ENCODE results near the gene EYA2. TPM values are rescaled to one million over a fixed set of nuclear protein-coding genes. Genes with fewer than 3 reads are reported as not detected.

Gene EYA2
- total RNA-seq, 1 experiment from 2014 or later, result 0.74 TPM

DNA sequence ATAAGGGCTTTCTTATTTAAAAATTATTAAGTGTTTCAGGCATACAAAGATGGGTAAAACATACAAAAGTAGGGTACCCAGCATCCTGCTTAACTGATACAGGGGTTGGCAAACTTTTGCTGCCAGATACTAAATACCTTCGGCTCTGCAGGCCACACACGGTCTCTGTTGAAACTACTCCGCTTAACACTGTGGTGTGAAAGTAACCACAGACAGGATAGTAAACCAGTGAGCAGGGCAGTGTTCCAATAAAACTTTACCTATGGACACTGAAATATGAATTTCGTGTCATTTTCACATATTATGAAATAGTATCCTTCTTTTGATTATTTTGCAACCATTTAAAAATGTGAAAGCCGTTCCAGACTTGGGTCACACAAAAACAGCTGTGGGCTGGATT lies 92.4 kb downstream of the EYA2 start:
- no peak overlapping the region for H3K23ac ChIP-seq (ENCODE audit: insufficient read length, low read depth, low read length)
- no peak overlapping the region for H3K4me2 ChIP-seq (ENCODE audit: insufficient read depth, insufficient read length, low read length)
- H3K27ac ChIP-seq (ENCODE audit: insufficient read length, low read depth, low read length), result no peak overlapping the region
- H3K9ac ChIP-seq (ENCODE audit: extremely low read depth, insufficient read length, low read length), result no peak overlapping the region
- Mint-ChIP-seq H3K9me3 (peaks cover 10 to 12% of the 10 kb centered on the region in 2 experiments), H3K4me1 (peaks cover 23 to 28% of the 10 kb centered on the region in 2 experiments), H3K27me3 (ENCODE audit: low read depth) (peaks cover 1% of the 10 kb centered on the region; the same call in 1 of the 2 replicates), H3K27ac (no peak overlapping the region), H3K4me3 (no peak overlapping the region), H3K36me3 (ENCODE audit: insufficient read depth in 1 of 3, low read depth in 3 of 3) (peaks cover 0 to 10% (median 2%) of the 10 kb centered on the region in 3 experiments; a peak in 3 of 7 replicates)
- no peak overlapping the region for H4K91ac ChIP-seq (ENCODE audit: insufficient read length, low read depth, low read length)
- no peak overlapping the region for H3K18ac ChIP-seq (ENCODE audit: insufficient read length, low read depth, low read length)
- no CpG with 5 or more reads among the region's 5 CpGs for WGBS (ENCODE audit: extremely low coverage, insufficient read length, low lambda C conversion rate)
- H2AFZ ChIP-seq (ENCODE audit: low read length), result no peak overlapping the region
- no peak overlapping the region for H2BK20ac ChIP-seq (ENCODE audit: low read depth, low read length, poor library complexity, severe bottlenecking)
- no peak overlapping the region for H4K5ac ChIP-seq (ENCODE audit: insufficient read length, low read depth, low read length)
- no peaks in the 10 kb centered on the region for H4K20me1 ChIP-seq (ENCODE audit: control insufficient read depth, insufficient read depth, insufficient read length)
- no peak overlapping the region for H3T11ph ChIP-seq (ENCODE audit: low read length)
- no peak overlapping the region for H4K8ac ChIP-seq (replicated peaks; ENCODE audit: insufficient read length, low read depth, low read length)
- no peak overlapping the region for H2BK120ac ChIP-seq (ENCODE audit: low read depth, low read length, poor library complexity, severe bottlenecking)
- no peak overlapping the region for H2AK5ac ChIP-seq (ENCODE audit: insufficient read length, low read length)
- no peak overlapping the region for H3K4ac ChIP-seq (ENCODE audit: low read depth, low read length)
- TF ChIP-seq, protein P1, sequence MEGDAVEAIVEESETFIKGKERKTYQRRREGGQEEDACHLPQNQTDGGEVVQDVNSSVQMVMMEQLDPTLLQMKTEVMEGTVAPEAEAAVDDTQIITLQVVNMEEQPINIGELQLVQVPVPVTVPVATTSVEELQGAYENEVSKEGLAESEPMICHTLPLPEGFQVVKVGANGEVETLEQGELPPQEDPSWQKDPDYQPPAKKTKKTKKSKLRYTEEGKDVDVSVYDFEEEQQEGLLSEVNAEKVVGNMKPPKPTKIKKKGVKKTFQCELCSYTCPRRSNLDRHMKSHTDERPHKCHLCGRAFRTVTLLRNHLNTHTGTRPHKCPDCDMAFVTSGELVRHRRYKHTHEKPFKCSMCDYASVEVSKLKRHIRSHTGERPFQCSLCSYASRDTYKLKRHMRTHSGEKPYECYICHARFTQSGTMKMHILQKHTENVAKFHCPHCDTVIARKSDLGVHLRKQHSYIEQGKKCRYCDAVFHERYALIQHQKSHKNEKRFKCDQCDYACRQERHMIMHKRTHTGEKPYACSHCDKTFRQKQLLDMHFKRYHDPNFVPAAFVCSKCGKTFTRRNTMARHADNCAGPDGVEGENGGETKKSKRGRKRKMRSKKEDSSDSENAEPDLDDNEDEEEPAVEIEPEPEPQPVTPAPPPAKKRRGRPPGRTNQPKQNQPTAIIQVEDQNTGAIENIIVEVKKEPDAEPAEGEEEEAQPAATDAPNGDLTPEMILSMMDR (conservative IDR thresholded peaks at IDR 0.05), result no peak
- H3K4me1 ChIP-seq (ENCODE audit: insufficient read depth, low read length), result no peaks in the 10 kb centered on the region
- no peaks in the 10 kb centered on the region for H3K79me1 ChIP-seq (ENCODE audit: insufficient read depth, low read depth, low read length, poor library complexity, severe bottlenecking)
- H2BK12ac ChIP-seq (ENCODE audit: insufficient read length, low read depth, low read length), result no peak overlapping the region
- no peaks in the 10 kb centered on the region for H3K27me3 ChIP-seq (ENCODE audit: insufficient read depth, low read length)
- H3K9me3 ChIP-seq (ENCODE audit: control insufficient read depth, low read depth, low read length), result no peaks in the 10 kb centered on the region
- H3K79me2 ChIP-seq (ENCODE audit: insufficient read depth, low read length), result no peaks in the 10 kb centered on the region
- no peak overlapping the region for H2BK15ac ChIP-seq (ENCODE audit: low read depth, low read length)
- H3K23me2 ChIP-seq (ENCODE audit: insufficient read length, low read depth, low read length, poor library complexity, severe bottlenecking), result no peaks in the 10 kb centered on the region
- no peak overlapping the region for H3K56ac ChIP-seq (ENCODE audit: insufficient read length, low read depth, low read length)
- H3K14ac ChIP-seq (ENCODE audit: insufficient read depth, low read length), result no peak overlapping the region
- no peak for DNase-seq
- no peak overlapping the region for H2BK5ac ChIP-seq (ENCODE audit: insufficient read length, low read length)
